T-cell (primary cell): Measurements from ENCODE around the gene VARS2. TPM values are rescaled to one million over a fixed set of nuclear protein-coding genes. Genes with fewer than 3 reads are reported as not detected.

ENCODE experiments used
- ATAC-seq, 4 experiments: fragments of 200-7000 bp in 3 of 4; fragments of 150-1000 bp in 1 of 4; cut with Tn5 transposase; replicated peaks in 1 of 4; 1 replicate in 3 of 4; 2 replicates in 1 of 4; pipeline ENCODE4 v1.10.0; 2021; ENCODE audit warnings: moderate library complexity in 3 of 4, mild to moderate bottlenecking in 2 of 4, moderate number of reproducible peaks in 1 of 4
- CTCF ChIA-PET, 2 donors: fragments of 300-600 bp; sonication (Branson Sonifier 250); formaldehyde crosslinking; loops; one replicate each; lab custom pipeline; 2022; ENCODE audit warnings: antibody characterized with exemption in 2 of 2; lab: Charles Lee
- POLR2A ChIA-PET, 2 donors: fragments of 300-600 bp; sonication (Branson Sonifier 250); formaldehyde crosslinking; loops; one replicate each; lab custom pipeline; 2022; ENCODE audit warnings: antibody characterized with exemption in 2 of 2; lab: Charles Lee
- DNase-seq, 35 experiments: peaks; one replicate each; pipeline versions ENCODE4 v3.0.0 to v3.0.0-alpha.2; 2013 to 2023
- H3K27ac ChIP-seq: one replicate; pipeline ENCODE4 v1.5.1; 2013; ENCODE audit warnings: low read length
- H3K27me3 ChIP-seq, 2 experiments: replicated peaks in 1 of 2; 1 replicate in 1 of 2; 2 replicates in 1 of 2; pipeline versions ENCODE4 v1.6.1 to v1.7.0; 2013; ENCODE audit warnings: low read length in 1 of 2, mixed read lengths in 1 of 2; ENCODE audit not compliant: control insufficient read depth in 2 of 2, insufficient read depth in 2 of 2; ENCODE audit errors: extremely low read depth in 1 of 2
- H3K36me3 ChIP-seq, 2 donors: 1 replicate in 1 of 2; 2 replicates in 1 of 2; pipeline versions ENCODE4 v1.6.1 to v1.7.0; 2013; ENCODE audit warnings: low read length in 1 of 2; ENCODE audit not compliant: control insufficient read depth in 2 of 2, insufficient read depth in 1 of 2; ENCODE audit errors: extremely low read depth in 1 of 2
- H3K4me1 ChIP-seq, 2 experiments: 1 replicate in 1 of 2; 2 replicates in 1 of 2; pipeline versions ENCODE4 v1.6.1 to v1.7.0; 2013; ENCODE audit warnings: low read length in 2 of 2, mixed read lengths in 1 of 2; ENCODE audit not compliant: insufficient read depth in 2 of 2, control insufficient read depth in 1 of 2; ENCODE audit errors: extremely low read depth in 1 of 2
- H3K4me3 ChIP-seq, 2 donors: 1 replicate in 1 of 2; 2 replicates in 1 of 2; pipeline versions ENCODE4 v1.5.1 to v1.7.0; 2013; ENCODE audit warnings: mild to moderate bottlenecking in 2 of 2, low read length in 1 of 2, moderate library complexity in 1 of 2; ENCODE audit not compliant: control insufficient read depth in 1 of 2; ENCODE audit errors: extremely low read depth in 1 of 2
- H3K9me3 ChIP-seq: 2 replicates; pipeline ENCODE4 v1.7.0; 2013
- H3K27ac Mint-ChIP-seq, 2 donors: one replicate each; pipeline ENCODE4 v1.8.0; 2020 to 2021; ENCODE audit warnings: mild to moderate bottlenecking in 2 of 2, mixed read lengths in 2 of 2
- H3K27me3 Mint-ChIP-seq, 2 donors: one replicate each; pipeline ENCODE4 v1.8.0; 2021 to 2022; ENCODE audit warnings: mixed read lengths in 2 of 2
- H3K36me3 Mint-ChIP-seq: one replicate; pipeline ENCODE4 v1.8.0; 2021; ENCODE audit warnings: mixed read lengths
- H3K4me1 Mint-ChIP-seq, 3 donors: one replicate each; pipeline ENCODE4 v1.8.0; 2020 to 2022; ENCODE audit warnings: mixed read lengths in 3 of 3, mild to moderate bottlenecking in 1 of 3
- H3K4me3 Mint-ChIP-seq, 3 donors: one replicate each; pipeline ENCODE4 v1.8.0; 2020 to 2022; ENCODE audit warnings: mild to moderate bottlenecking in 3 of 3, mixed read lengths in 3 of 3, moderate library complexity in 3 of 3
- H3K9me3 Mint-ChIP-seq, 3 donors: one replicate each; pipeline ENCODE4 v1.8.0; 2020 to 2022; ENCODE audit warnings: mixed read lengths in 3 of 3
- WGBS: methylation state at CpG from one replicate; pipeline ENCODE4 v1.1.5; 2013; ENCODE audit warnings: missing lambda C conversion rate; ENCODE audit not compliant: insufficient coverage; 5-methylcytosine and 5-hydroxymethylcytosine counted together
- total RNA-seq, 35 experiments: library from RNA in 6 of 35; stranded (reverse) in 6 of 35; fragments of 120-200 nt in 1 of 35; gene quantifications; one replicate each; pipeline versions ENCODE4 v1.2.1 to v1.2.4 and lab custom pipeline; 2013 to 2026

The VARS2 gene
- total RNA-seq, 5 donors from 2014 or later (not counting 1 experiment from before 2014, with no cell fraction given) = 25.1 to 55.2 (median 40.9) TPM

DNA sequence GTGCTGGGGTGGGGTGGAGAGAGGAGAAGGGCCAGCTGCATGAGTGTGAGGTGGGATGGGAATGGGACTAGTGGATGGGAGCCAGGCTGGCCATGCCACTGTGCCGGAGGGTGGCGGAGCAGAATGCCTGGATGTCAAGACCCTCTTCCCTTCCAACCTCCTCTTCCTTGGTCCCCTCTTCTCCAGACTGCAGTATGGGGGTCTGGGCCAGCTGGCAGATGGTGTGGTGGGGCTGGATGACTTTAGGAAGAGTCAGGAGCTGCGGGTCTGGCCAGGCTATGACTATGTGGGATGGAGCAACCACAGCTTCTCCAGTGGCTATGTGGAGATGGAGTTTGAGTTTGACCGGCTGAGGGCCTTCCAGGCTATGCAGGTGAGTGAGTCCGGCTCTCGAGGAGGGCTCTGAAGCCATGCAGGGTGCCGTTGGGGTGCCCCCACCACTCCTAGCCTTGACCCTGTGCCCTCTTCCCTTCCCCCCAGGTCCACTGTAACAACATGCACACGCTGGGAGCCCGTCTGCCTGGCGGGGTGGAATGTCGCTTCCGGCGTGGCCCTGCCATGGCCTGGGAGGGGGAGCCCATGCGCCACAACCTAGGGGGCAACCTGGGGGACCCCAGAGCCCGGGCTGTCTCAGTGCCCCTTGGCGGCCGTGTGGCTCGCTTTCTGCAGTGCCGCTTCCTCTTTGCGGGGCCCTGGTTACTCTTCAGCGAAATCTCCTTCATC lies 22.1 kb upstream of the VARS2 start:
- ChIA-PET CTCF (no interaction called here), POLR2A (no interaction called here)
- DNase-seq (no peak), ATAC-seq (no peak)
- WGBS = 90% methylated on average over 15 of the region's 21 CpGs
- H3K4me1 ChIP-seq = no peaks in the 10 kb centered on the region
- no peak overlapping the region for H3K27ac ChIP-seq
- no peaks in the 10 kb centered on the region for H3K27me3 Mint-ChIP-seq
- H3K36me3 Mint-ChIP-seq = peaks cover 24% of the 10 kb centered on the region
- no peaks in the 10 kb centered on the region for H3K9me3 Mint-ChIP-seq
- H3K4me3 Mint-ChIP-seq = no peak overlapping the region
- no peaks in the 10 kb centered on the region for H3K9me3 ChIP-seq
- peaks cover 22 to 25% of the 10 kb centered on the region in 2 donors for H3K36me3 ChIP-seq
- peaks cover 0 to 3% of the 10 kb centered on the region in 2 experiments for H3K27me3 ChIP-seq
- no peak overlapping the region for H3K27ac Mint-ChIP-seq
- no peak overlapping the region for H3K4me3 ChIP-seq
- H3K4me1 Mint-ChIP-seq = peaks cover 0 to under 1% (median 0%) of the 10 kb centered on the region in 3 donors

DNA sequence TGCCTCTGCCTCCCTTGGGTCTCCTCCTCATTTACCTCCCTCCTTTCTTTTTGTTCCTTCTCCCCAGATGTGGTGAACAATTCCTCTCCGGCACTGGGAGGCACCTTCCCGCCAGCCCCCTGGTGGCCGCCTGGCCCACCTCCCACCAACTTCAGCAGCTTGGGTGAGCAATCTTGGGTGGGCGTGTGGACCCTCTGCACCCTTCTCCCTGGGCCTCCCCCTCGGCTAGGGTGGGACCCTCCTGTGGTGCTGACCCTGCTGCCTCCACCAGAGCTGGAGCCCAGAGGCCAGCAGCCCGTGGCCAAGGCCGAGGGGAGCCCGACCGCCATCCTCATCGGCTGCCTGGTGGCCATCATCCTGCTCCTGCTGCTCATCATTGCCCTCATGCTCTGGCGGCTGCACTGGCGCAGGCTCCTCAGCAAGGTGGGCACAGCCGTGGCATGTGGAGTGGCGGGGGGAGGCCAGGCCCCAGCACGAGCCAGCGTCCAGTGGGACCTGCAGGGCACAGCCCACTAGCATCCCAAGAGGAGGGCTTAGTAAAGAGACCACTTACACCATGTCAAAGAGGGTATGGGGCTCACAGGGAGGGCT lies 20.9 kb upstream of the VARS2 start:
- ATAC-seq = no peak
- POLR2A ChIA-PET = no interaction called here
- peaks cover 0 to 3% of the 10 kb centered on the region in 2 experiments for H3K27me3 ChIP-seq
- 95% methylated on average over 10 of the region's 16 CpGs for WGBS
- Mint-ChIP-seq H3K4me3 (no peak overlapping the region), H3K27ac (no peak overlapping the region), H3K4me1 (no peaks in the 10 kb centered on the region), H3K9me3 (no peaks in the 10 kb centered on the region), H3K27me3 (no peaks in the 10 kb centered on the region), H3K36me3 (peaks cover 27% of the 10 kb centered on the region)
- H3K36me3 ChIP-seq = peaks cover 24 to 25% of the 10 kb centered on the region in 2 donors
- CTCF ChIA-PET = no interaction called here
- H3K27ac ChIP-seq = no peak overlapping the region
- H3K4me3 ChIP-seq = no peak overlapping the region
- no peaks in the 10 kb centered on the region for H3K4me1 ChIP-seq
- no peak for DNase-seq
- no peaks in the 10 kb centered on the region for H3K9me3 ChIP-seq

- H3K4me3 Mint-ChIP-seq = no peak overlapping the region
- POLR2A ChIA-PET = no interaction called here
- H3K36me3 ChIP-seq = peaks cover 24 to 30% of the 10 kb centered on the region in 2 donors
These were observed 20.4 kb upstream of the VARS2 start for GRCh38 chr6:30893666-30894065.

DNA sequence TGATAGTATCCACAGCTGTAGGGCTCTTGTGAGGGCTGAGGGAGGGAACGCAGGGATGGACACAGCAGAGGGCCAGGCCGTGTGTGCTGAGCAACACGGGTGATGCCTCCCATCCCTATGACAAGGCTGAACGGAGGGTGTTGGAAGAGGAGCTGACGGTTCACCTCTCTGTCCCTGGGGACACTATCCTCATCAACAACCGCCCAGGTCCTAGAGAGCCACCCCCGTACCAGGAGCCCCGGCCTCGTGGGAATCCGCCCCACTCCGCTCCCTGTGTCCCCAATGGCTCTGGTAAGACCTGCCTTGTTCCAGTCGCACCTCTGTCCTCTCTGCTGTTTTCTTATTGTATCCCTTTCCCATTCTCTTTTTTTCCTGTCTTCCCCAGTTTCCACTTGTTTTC lies 19.7 kb upstream of the VARS2 start:
- Mint-ChIP-seq H3K36me3 (peaks cover 33% of the 10 kb centered on the region), H3K27ac (no peak overlapping the region), H3K27me3 (no peaks in the 10 kb centered on the region), H3K4me3 (no peak overlapping the region), H3K4me1 (no peaks in the 10 kb centered on the region), H3K9me3 (no peaks in the 10 kb centered on the region)
- Histone ChIP-seq H3K4me1 (no peaks in the 10 kb centered on the region), H3K27ac (no peak overlapping the region), H3K4me3 (no peak overlapping the region), H3K27me3 (peaks cover 0 to 3% of the 10 kb centered on the region in 2 experiments), H3K36me3 (peaks cover 20 to 32% of the 10 kb centered on the region in 2 donors), H3K9me3 (no peaks in the 10 kb centered on the region)
- ATAC-seq (no peak), DNase-seq (no peak)
- POLR2A ChIA-PET = no interaction called here
- CTCF ChIA-PET = no interaction called here
- WGBS = 92% methylated on average over 9 of the region's 12 CpGs

More at GRCh38 chr6:30893666-30894065, 20.4 kb upstream of the VARS2 start:
- Mint-ChIP-seq H3K27ac (no peak overlapping the region), H3K27me3 (no peaks in the 10 kb centered on the region), H3K9me3 (no peaks in the 10 kb centered on the region), H3K4me1 (no peaks in the 10 kb centered on the region), H3K36me3 (peaks cover 32% of the 10 kb centered on the region)
- CTCF ChIA-PET = no interaction called here
- DNase-seq (no peak), ATAC-seq (no peak)
- 97% methylated on average over 6 of the region's 8 CpGs for WGBS
- no peak overlapping the region for H3K4me3 ChIP-seq
- no peaks in the 10 kb centered on the region for H3K9me3 ChIP-seq
- H3K4me1 ChIP-seq = no peaks in the 10 kb centered on the region
- no peak overlapping the region for H3K27ac ChIP-seq
- H3K27me3 ChIP-seq = peaks cover 0 to 3% of the 10 kb centered on the region in 2 experiments

- Histone ChIP-seq H3K36me3 (peaks cover 21 to 28% of the 10 kb centered on the region in 2 donors), H3K27me3 (peaks cover 0 to 3% of the 10 kb centered on the region in 2 experiments), H3K4me1 (no peaks in the 10 kb centered on the region), H3K27ac (no peak overlapping the region), H3K9me3 (no peaks in the 10 kb centered on the region), H3K4me3 (no peak overlapping the region)
- no peaks in the 10 kb centered on the region for H3K9me3 Mint-ChIP-seq
- ATAC-seq (no peak), DNase-seq (no peak)
- H3K27me3 Mint-ChIP-seq = no peaks in the 10 kb centered on the region
- WGBS = 94% methylated on average over 3 of the region's 3 CpGs
- no peak overlapping the region for H3K27ac Mint-ChIP-seq
- ChIA-PET CTCF (interaction anchor here in 1 of 2 donors (0.9 kb wide), 1 partner anchor 193 kb away, joined by 3 read pairs; no protein-coding TSS in a partner anchor), POLR2A (no interaction called here)
- H3K4me3 Mint-ChIP-seq = no peak overlapping the region
- H3K36me3 Mint-ChIP-seq = peaks cover 28% of the 10 kb centered on the region
- H3K4me1 Mint-ChIP-seq = no peaks in the 10 kb centered on the region
These were observed 19.1 kb upstream of the VARS2 start for GRCh38 chr6:30894935-30895334.

- WGBS = 81% methylated on average over 10 of the region's 10 CpGs
These were observed 18.7 kb upstream of the VARS2 start for GRCh38 chr6:30895343-30895742.

More at GRCh38 chr6:30895343-30895742, 18.7 kb upstream of the VARS2 start:
- H3K4me3 Mint-ChIP-seq = no peak overlapping the region
- ChIA-PET POLR2A (no interaction called here), CTCF (interaction anchor here in 1 of 2 donors (0.5 to 0.9 kb wide), 2 partner anchors 118 to 192 kb away, joined by 3 read pairs; no protein-coding TSS in a partner anchor)
- ATAC-seq (no peak), DNase-seq (no peak)
- H3K4me1 ChIP-seq = no peaks in the 10 kb centered on the region
- no peak overlapping the region for H3K27ac ChIP-seq
- H3K27me3 Mint-ChIP-seq = no peaks in the 10 kb centered on the region
- no peak overlapping the region for H3K27ac Mint-ChIP-seq
- H3K4me1 Mint-ChIP-seq = no peaks in the 10 kb centered on the region
- H3K36me3 Mint-ChIP-seq = peaks cover 24% of the 10 kb centered on the region
- peaks cover 0 to 3% of the 10 kb centered on the region in 2 experiments for H3K27me3 ChIP-seq
- no peaks in the 10 kb centered on the region for H3K9me3 Mint-ChIP-seq
- H3K9me3 ChIP-seq = no peaks in the 10 kb centered on the region
- peaks cover 19 to 24% of the 10 kb centered on the region in 2 donors for H3K36me3 ChIP-seq
- no peak overlapping the region for H3K4me3 ChIP-seq
